Karpas-422 (cell line): Measurements from ENCODE around the gene PRRG2. TPM values are rescaled to one million over a fixed set of nuclear protein-coding genes. Genes with fewer than 3 reads are reported as not detected.
"Not testable (repeated sequence)": the region's sequence is repeated elsewhere in the genome, so short reads cannot be mapped to it uniquely, and the experiment has no call there.

Source experiments
- DNase-seq: peaks from one replicate; pipeline ENCODE4 v3.0.0-alpha.2; 2015
- H2AFZ ChIP-seq: fragments of 200-600 bp; sonication (generic); 2 replicates; pipeline ENCODE4 v1.6.1; 2014; ENCODE audit warnings: antibody characterized with exemption, low read length, mixed read lengths
- H3K27ac ChIP-seq: fragments of 200-600 bp; sonication (generic); 2 replicates; pipeline ENCODE4 v1.5.1; 2014; ENCODE audit warnings: mild to moderate bottlenecking, low read length, moderate library complexity
- H3K27me3 ChIP-seq: fragments of 200-600 bp; sonication (generic); 2 replicates; pipeline ENCODE4 v1.6.1; 2014; ENCODE audit warnings: low read length, mixed read lengths
- H3K36me3 ChIP-seq: fragments of 200-600 bp; sonication (generic); 2 replicates; pipeline ENCODE4 v1.6.1; 2014; ENCODE audit warnings: low read length, mixed read lengths; ENCODE audit not compliant: insufficient read depth
- H3K4me1 ChIP-seq: fragments of 200-600 bp; sonication (generic); 2 replicates; pipeline ENCODE4 v1.6.1; 2014; ENCODE audit warnings: mild to moderate bottlenecking, low read length, mixed read lengths
- H3K4me2 ChIP-seq: fragments of 200-600 bp; sonication (generic); 2 replicates; pipeline ENCODE4 v1.6.1; 2014; ENCODE audit warnings: low read length, low read depth, mild to moderate bottlenecking; ENCODE audit not compliant: poor library complexity, severe bottlenecking
- H3K4me3 ChIP-seq: fragments of 200-600 bp; sonication (generic); 2 replicates; pipeline ENCODE4 v1.5.1; 2014; ENCODE audit warnings: mild to moderate bottlenecking, antibody characterized with exemption, low read length, mixed read lengths
- H3K79me2 ChIP-seq: fragments of 200-600 bp; sonication (generic); 2 replicates; pipeline ENCODE4 v1.6.1; 2014; ENCODE audit warnings: mild to moderate bottlenecking, low read length, mixed read lengths
- H3K9ac ChIP-seq: fragments of 200-600 bp; sonication (generic); 2 replicates; pipeline ENCODE4 v1.6.0; 2014; ENCODE audit warnings: low read length
- H3K9me2 ChIP-seq: fragments of 200-600 bp; sonication (generic), shearing (Covaris generic); replicated peaks from 2 replicates; pipeline ENCODE4 v1.6.0; 2014; ENCODE audit warnings: mild to moderate bottlenecking, low read length, moderate library complexity; ENCODE audit not compliant: insufficient read depth
- H3K9me3 ChIP-seq: fragments of 300-700, 200-600 bp; sonication (generic); 2 replicates; pipeline ENCODE4 v1.6.1; 2014; ENCODE audit warnings: low read length, mixed read lengths
- H4K20me1 ChIP-seq: fragments of 200-600 bp; sonication (generic); 2 replicates; pipeline ENCODE4 v1.6.1; 2014; ENCODE audit warnings: mild to moderate bottlenecking, antibody characterized with exemption, low read length, low read depth; ENCODE audit not compliant: insufficient read depth
- total RNA-seq: library from RNA; depleted of rRNA; stranded (reverse); fragments of >200 nt; shearing (Covaris generic); gene quantifications from 2 replicates; pipeline ENCODE4 v1.2.3, GENCODE V29; 2014; ENCODE audit warnings: low replicate concordance

PRRG2 gene
- total RNA-seq, 1 experiment from 2014 or later: 1.3 TPM

DNA sequence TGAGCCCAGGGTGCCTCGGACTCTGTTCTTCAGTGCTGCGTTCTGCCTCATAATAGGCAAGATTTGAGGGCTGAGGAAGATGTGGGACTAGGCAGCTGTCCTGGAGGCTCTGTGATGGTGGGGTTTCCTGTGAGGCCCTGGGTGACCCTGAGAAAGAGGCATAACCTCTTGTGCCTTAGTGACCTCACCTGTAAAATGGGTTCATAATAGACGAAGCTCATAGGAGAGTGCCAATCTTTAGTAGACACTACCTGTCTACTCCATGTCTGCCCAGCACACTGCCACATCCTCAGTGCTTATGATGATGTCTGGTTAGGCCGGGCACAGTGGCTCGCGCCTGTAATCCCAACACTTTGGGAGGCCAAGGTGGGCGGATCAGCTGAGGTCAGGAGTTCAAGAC lies 35.4 kb downstream of the PRRG2 start:
- Histone ChIP-seq H3K9ac (no peak overlapping the region), H3K79me2 (peaks cover 30% of the 10 kb centered on the region), H3K36me3 (peaks cover 33% of the 10 kb centered on the region), H3K9me3 (no peaks in the 10 kb centered on the region), H3K9me2 (no peaks in the 10 kb centered on the region), H2AFZ (no peak overlapping the region), H3K4me2 (no peak overlapping the region), H3K4me3 (no peak overlapping the region), H3K4me1 (no peaks in the 10 kb centered on the region), H4K20me1 (peaks cover 26% of the 10 kb centered on the region), H3K27me3 (no peaks in the 10 kb centered on the region), H3K27ac (no peak overlapping the region)
- no peak for DNase-seq

DNA sequence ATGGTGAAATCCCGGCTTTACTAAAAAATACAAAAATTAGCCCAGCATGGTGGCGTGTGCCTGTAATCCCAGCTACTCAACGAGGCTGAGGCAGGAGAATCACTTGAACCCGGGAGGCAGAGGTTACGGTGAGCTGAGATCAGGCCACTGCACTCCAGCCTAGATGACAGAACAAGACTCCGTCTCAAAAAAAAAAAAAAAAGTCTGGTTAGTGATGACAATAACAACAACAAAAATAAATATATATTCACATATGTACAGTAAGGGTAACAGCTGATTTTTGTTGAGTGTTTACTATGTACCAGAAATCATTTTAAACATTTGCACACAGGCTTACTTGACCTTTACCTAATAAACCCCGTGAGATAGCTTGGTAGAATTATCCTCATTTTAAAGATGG lies 35.8 kb downstream of the PRRG2 start:
- H3K9ac ChIP-seq: no peak overlapping the region
- no peaks in the 10 kb centered on the region for H3K27me3 ChIP-seq
- H2AFZ ChIP-seq: no peak overlapping the region
- H4K20me1 ChIP-seq: peaks cover 30% of the 10 kb centered on the region
- no peak overlapping the region for H3K27ac ChIP-seq
- H3K9me3 ChIP-seq: no peaks in the 10 kb centered on the region
- H3K4me3 ChIP-seq: no peak overlapping the region
- H3K4me2 ChIP-seq: no peak overlapping the region
- H3K9me2 ChIP-seq: no peaks in the 10 kb centered on the region
- peaks cover 32% of the 10 kb centered on the region for H3K79me2 ChIP-seq
- no peak for DNase-seq
- H3K36me3 ChIP-seq: peaks cover 37% of the 10 kb centered on the region
- no peaks in the 10 kb centered on the region for H3K4me1 ChIP-seq

DNA sequence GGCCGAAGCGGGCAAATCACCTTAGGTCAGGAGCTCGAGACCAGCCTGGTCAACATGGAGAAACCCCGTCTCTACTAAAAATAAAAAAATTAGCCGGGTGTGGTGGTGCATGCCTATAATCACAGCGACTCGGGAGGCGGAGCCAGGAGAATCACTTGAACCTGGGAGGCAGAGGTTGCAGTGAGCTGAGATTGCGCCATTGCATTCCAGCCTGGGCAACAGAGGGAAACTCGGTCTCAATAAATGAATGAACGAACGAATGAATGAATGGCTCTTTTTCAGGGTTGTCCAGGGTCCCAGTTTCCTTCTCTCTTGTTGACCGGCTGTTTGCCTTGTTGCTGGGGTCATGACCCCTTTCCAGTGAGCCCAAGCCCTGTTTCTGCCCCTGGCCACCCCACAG lies 36.7 kb downstream of the PRRG2 start:
- peaks cover 26% of the 10 kb centered on the region for H3K79me2 ChIP-seq

DNA sequence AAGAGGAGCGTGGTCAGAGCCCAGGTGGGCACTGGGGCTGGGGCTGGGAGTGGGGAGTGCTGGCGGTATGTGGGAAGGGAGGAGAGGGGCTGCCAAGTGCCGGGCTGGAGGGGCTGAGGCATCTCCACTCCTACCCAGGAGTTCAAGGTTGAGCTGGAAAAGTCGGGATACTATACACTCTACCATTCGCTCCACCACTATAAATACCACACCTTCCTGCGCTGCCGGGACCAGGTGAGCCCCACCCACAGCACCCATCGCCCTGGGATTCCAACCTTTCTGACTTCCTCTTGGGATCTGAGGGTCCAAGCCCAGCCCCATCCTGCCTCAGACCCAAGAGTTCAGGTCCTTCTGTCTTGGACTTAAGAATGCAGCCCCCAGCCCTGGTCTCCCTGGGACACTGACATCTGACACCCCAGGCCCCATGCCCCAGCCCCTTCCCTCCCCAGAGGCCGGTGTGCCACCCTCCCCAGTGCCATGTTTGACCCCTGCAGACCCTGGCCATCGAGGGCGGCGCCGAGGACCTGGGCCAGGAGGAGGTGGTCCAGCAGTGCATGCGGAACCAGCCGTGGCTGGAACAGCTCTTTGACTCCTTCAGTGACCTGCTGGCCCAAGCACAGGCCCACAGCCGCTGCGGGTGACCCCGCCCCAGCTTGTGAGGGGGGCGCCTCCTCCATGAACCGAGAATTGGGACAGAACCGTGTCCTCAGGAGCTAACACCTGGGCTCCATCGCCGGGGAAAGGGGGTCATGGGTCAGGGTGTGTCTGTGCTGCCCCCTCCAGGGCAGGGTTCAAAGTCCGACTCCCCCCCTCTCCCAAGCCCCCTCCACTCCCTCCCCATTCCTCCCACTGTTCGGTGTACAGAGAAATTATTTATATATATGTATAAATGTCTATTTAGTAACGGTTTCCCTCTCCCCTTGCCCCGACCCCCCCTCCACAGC lies 44.1 kb downstream of the PRRG2 start:
- Histone ChIP-seq H4K20me1 (peaks cover 33% of the 10 kb centered on the region), H2AFZ (no peak overlapping the region), H3K4me2 (no peak overlapping the region), H3K27ac (no peak overlapping the region), H3K27me3 (no peaks in the 10 kb centered on the region), H3K9ac (no peak overlapping the region), H3K9me3 (no peaks in the 10 kb centered on the region), H3K4me1 (no peaks in the 10 kb centered on the region), H3K9me2 (no peaks in the 10 kb centered on the region), H3K4me3 (no peak overlapping the region), H3K36me3 (peaks cover 41% of the 10 kb centered on the region), H3K79me2 (0 out of 2 replicates have a peak, but pooled peaks cover 5% of the 10 kb centered on the region)
- no peak for DNase-seq

More for the DNA sequence above, 36.7 kb downstream of the PRRG2 start:
- H3K27me3 ChIP-seq, H3K9me3 ChIP-seq, H3K9ac ChIP-seq, H3K4me3 ChIP-seq, DNase-seq, H3K4me1 ChIP-seq, H3K4me2 ChIP-seq, H2AFZ ChIP-seq, H3K27ac ChIP-seq, H3K9me2 ChIP-seq: not testable (repeated sequence)
- H3K36me3 ChIP-seq: peaks cover 39% of the 10 kb centered on the region
- H4K20me1 ChIP-seq: peaks cover 35% of the 10 kb centered on the region

DNA sequence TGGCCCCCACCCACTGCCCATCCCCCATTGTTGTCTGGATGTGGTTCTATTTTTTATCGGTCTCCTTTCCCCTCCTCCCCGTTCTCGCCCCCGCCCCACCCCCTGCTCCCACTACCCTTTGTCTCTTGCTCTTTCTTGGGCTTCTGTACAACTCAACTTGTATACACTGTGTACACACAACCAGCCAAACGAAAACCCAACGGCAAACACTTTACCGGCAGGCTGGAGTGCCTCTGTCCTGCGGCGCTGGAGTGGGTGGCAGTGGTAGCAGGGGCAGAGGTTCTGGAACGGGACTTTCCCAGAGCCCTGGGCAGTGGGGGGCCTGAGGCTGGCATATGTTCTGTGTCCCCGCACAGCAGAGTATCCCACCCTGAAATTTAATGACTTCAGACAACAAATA lies 45.1 kb downstream of the PRRG2 start:
- Histone ChIP-seq H3K36me3 (peaks cover 40% of the 10 kb centered on the region), H3K9me2 (no peaks in the 10 kb centered on the region), H3K79me2 (0 out of 2 replicates have a peak, but pooled peaks cover 4% of the 10 kb centered on the region), H3K9ac (no peak overlapping the region), H3K9me3 (no peaks in the 10 kb centered on the region), H3K4me1 (no peaks in the 10 kb centered on the region), H3K27ac (no peak overlapping the region), H3K27me3 (no peaks in the 10 kb centered on the region), H3K4me2 (no peak overlapping the region), H2AFZ (no peak overlapping the region), H3K4me3 (no peak overlapping the region), H4K20me1 (peaks cover 29% of the 10 kb centered on the region)
- no peak for DNase-seq

DNA sequence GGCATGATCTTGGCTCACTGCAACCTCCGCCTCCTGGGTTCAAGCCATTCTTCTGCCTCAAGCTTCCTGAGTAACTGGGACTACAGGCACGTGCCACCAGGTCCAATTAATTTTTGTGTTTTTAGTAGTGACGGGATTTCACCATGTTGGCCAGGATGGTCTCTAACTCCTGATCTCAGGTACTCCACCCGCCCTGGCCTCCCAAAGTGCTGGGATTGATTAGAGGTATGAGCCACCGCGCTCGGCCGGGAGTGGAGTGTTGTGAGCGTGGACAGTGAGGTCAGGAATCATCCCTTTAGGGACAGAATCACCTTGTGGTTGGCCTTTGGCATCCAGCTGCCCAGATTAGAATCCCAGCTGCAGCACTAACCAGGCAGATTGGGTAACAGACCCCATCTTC lies 48.5 kb downstream of the PRRG2 start:
- Histone ChIP-seq H3K27ac (no peak overlapping the region), H3K9ac (no peak overlapping the region), H3K4me3 (no peak overlapping the region), H3K4me2 (no peak overlapping the region), H3K9me3 (no peaks in the 10 kb centered on the region), H4K20me1 (peaks cover 11% of the 10 kb centered on the region; the same call in 1 of the 2 replicates), H3K27me3 (no peaks in the 10 kb centered on the region), H3K79me2 (no peaks in the 10 kb centered on the region), H3K4me1 (no peaks in the 10 kb centered on the region), H2AFZ (no peak overlapping the region), H3K9me2 (no peaks in the 10 kb centered on the region), H3K36me3 (peaks cover 22% of the 10 kb centered on the region)
- no peak for DNase-seq

DNA sequence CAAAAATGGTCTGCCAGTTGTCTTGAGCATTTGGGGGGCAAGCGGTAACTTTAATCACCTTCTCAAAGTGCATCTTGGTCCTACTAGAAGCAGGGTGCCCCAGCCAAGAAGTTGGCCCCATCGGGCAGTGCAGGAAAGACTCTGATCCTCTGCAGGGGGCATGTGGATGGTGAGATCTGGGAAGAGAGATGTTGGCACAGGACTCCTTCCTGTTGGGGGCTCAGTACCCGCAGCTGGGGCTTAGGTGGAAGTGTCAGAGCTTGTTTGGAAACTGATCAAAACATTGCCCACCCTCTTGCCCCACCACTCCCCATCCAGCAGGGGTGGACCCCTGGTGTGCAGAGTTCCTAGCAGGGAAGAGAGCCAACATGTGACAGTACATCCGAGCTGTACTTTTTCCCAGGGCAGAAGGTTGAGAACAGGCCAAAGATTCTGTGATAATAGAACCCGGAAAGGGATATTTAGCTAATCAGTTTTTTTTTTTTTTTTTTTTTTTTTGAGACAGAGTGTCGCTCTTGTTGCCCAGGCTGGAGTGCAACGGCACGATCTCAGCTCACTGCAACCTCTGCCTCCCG lies 50.0 kb downstream of the PRRG2 start:
- Histone ChIP-seq H3K4me2 (no peak overlapping the region), H3K9ac (no peak overlapping the region), H4K20me1 (0 out of 2 replicates have a peak, but pooled peaks cover 6% of the 10 kb centered on the region), H2AFZ (no peak overlapping the region), H3K27me3 (no peaks in the 10 kb centered on the region), H3K79me2 (no peaks in the 10 kb centered on the region), H3K27ac (no peak overlapping the region), H3K9me3 (no peaks in the 10 kb centered on the region), H3K9me2 (no peaks in the 10 kb centered on the region), H3K36me3 (peaks cover 20% of the 10 kb centered on the region), H3K4me1 (no peaks in the 10 kb centered on the region), H3K4me3 (no peak overlapping the region)
- no peak for DNase-seq

DNA sequence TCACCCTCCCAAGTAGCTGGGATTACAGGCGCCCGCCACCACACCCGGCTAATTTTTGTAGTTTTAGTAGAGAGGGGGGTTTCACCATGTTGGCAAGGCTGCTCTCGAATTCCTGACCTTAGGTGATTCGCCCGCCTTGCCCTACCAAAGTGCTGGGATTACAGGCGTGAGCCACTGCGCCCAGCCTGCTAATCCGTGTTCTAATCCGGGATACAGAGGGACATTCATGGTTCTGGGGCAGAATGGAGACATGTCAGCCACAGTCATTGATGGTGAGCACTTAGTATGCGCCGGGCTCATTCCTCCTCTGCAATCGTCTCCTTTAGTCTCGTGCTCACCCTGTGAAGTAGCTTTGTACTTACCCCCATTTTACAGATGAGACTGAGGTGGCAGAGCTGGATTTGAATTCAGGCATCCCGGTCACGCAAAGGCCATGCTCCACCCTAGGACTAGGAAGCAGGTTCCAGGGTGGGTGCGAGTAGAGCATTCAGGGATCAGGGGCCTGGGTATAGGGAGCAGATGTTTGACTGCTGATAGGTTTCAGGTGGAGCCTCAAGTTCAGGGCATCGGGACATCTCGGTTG lies 50.6 kb downstream of the PRRG2 start:
- no peak overlapping the region for H3K4me2 ChIP-seq
- no peak overlapping the region for H3K9ac ChIP-seq
- no peaks in the 10 kb centered on the region for H3K4me1 ChIP-seq
- H3K9me3 ChIP-seq: no peaks in the 10 kb centered on the region
- DNase-seq: no peak
- H3K27ac ChIP-seq: no peak overlapping the region
- no peak overlapping the region for H3K4me3 ChIP-seq
- no peaks in the 10 kb centered on the region for H3K9me2 ChIP-seq
- H2AFZ ChIP-seq: no peak overlapping the region
- 0 out of 2 replicates have a peak, but pooled peaks cover 6% of the 10 kb centered on the region for H4K20me1 ChIP-seq
- H3K27me3 ChIP-seq: no peaks in the 10 kb centered on the region
- peaks cover 15% of the 10 kb centered on the region for H3K36me3 ChIP-seq
- H3K79me2 ChIP-seq: no peaks in the 10 kb centered on the region
